ENCODE measurements around the gene CORO6.

CORO6 gene

DNA sequence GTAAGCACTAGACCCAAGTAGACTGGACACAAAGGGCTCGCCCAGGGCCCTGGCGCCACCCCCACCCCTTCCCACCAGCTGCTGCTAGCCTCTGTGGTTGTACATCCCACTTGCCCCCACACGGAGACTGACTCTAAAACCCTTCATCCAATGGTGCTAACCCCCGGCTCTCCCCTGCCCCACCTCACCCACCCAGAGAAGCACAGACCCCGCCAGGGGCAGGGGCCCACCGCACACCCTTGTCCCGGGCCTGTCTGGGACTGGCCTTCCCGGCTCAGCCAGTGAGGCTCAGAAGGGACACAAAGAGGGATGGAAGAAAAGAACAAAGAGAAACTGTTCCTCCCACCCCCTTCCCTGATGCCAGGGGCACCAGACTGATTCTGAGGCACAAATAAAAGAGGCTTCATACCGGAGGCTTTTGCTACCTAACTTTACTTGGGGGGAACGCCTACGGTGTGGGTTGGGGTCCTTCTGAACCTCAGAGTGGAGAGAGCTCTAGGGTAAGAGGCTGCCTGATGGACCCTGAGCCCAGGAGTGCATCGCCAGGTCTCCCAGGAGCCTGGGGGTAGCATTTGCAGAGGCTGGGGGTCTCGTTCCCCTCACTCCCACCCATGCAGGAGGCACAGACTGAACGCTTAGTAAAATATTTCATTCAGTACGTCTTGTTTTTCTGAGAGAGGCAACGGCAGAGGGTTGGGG, 8.2 kb downstream of the CORO6 start:
- H3K4ac ChIP-seq (ENCODE audit: low read length) = no peak overlapping the region
- H3K9ac ChIP-seq (ENCODE audit: low read depth, low read length, poor library complexity) = no peak overlapping the region
- H2AK5ac ChIP-seq (ENCODE audit: low read depth, low read length) = peak overlapping the region; percentile 54
- peaks cover 8 to 36% (median 16%) of the 10 kb centered on the region in 3 experiments for H3K27me3 ChIP-seq (ENCODE audit: control insufficient read depth in 3 of 3, insufficient read depth in 3 of 3, low read depth in 1 of 3, low read length in 3 of 3)
- no peak overlapping the region for H3K14ac ChIP-seq (ENCODE audit: low read length)
- no peaks in the 10 kb centered on the region for H3K79me1 ChIP-seq (ENCODE audit: low read depth, low read length)
- H2AFZ ChIP-seq (ENCODE audit: low read length) = no peak overlapping the region
- H4K91ac ChIP-seq (ENCODE audit: low read depth, low read length, poor library complexity) = no peak overlapping the region
- peaks cover 5 to 35% of the 10 kb centered on the region in 2 donors for H3K36me3 ChIP-seq (replicated peaks in 1 of 2; ENCODE audit: control insufficient read depth in 2 of 2, insufficient read depth in 2 of 2, low read length in 2 of 2)
- peak overlapping the region; percentile 88 for H3K18ac ChIP-seq (ENCODE audit: low read length)
- peak overlapping the region; percentile 14 for H2BK5ac ChIP-seq (ENCODE audit: low read length)
- no peak overlapping the region for H4K8ac ChIP-seq (ENCODE audit: low read depth, low read length)
- H3K4me2 ChIP-seq (ENCODE audit: insufficient read depth, low read length, poor library complexity, severe bottlenecking) = peak overlapping the region; percentile 29
- H2BK120ac ChIP-seq (ENCODE audit: low read depth, low read length) = no peak overlapping the region
- DNase-seq (ENCODE audit: low spot score) = no peak
- H3K4me1 ChIP-seq (ENCODE audit: control insufficient read depth in 2 of 2, insufficient read depth in 1 of 2, low read depth in 1 of 2, low read length in 2 of 2) = peaks cover 0 to 29% of the 10 kb centered on the region in 2 donors
- WGBS, 2 donors (ENCODE audit: extremely low coverage in 2 of 2, insufficient read length in 2 of 2, insufficient replicate concordance in 1 of 2) = no CpG with 5 or more reads among the region's 16 CpGs
- H2BK15ac ChIP-seq (ENCODE audit: low read length) = peak overlapping the region; percentile 81
- peaks cover 3 to 12% of the 10 kb centered on the region in 2 donors for H3K9me3 ChIP-seq (replicated peaks in 1 of 2; ENCODE audit: control insufficient read depth in 2 of 2, insufficient read depth in 1 of 2, low read depth in 1 of 2, low read length in 2 of 2)
- peak overlapping the region; percentile 82 for H2BK12ac ChIP-seq (ENCODE audit: low read length)
- H3K4me3 ChIP-seq (ENCODE audit: low read length in 2 of 2) = no peak overlapping the region
- no peak overlapping the region for H3K27ac ChIP-seq (replicated peaks; ENCODE audit: low read length)
- no peak overlapping the region for H3K23ac ChIP-seq (ENCODE audit: low read depth, low read length, poor library complexity)

GRCh38 chr17:29613856-29614255, 8.9 kb downstream of the CORO6 start:
- peaks cover 1% of the 10 kb centered on the region for H3K79me1 ChIP-seq (ENCODE audit: low read depth, low read length)
- H2AFZ ChIP-seq (ENCODE audit: low read length) = no peak overlapping the region
- H3K23ac ChIP-seq (ENCODE audit: low read depth, low read length, poor library complexity) = no peak overlapping the region
- peak overlapping the region; percentile 24 for H2BK120ac ChIP-seq (ENCODE audit: low read depth, low read length)
- no peak overlapping the region for H3K27ac ChIP-seq (replicated peaks; ENCODE audit: low read length)
- peak overlapping the region; percentile 83 for H3K9ac ChIP-seq (ENCODE audit: low read depth, low read length, poor library complexity)
- no peak for DNase-seq (ENCODE audit: low spot score)
- H3K4me1 ChIP-seq (ENCODE audit: control insufficient read depth in 2 of 2, insufficient read depth in 1 of 2, low read depth in 1 of 2, low read length in 2 of 2) = peaks cover 0 to 29% of the 10 kb centered on the region in 2 donors
- peak overlapping the region; percentile 97 for H2BK12ac ChIP-seq (ENCODE audit: low read length)
- peak overlapping the region; percentile 47 for H3K14ac ChIP-seq (ENCODE audit: low read length)
- H3K36me3 ChIP-seq (replicated peaks in 1 of 2; ENCODE audit: control insufficient read depth in 2 of 2, insufficient read depth in 2 of 2, low read length in 2 of 2) = peaks cover 6 to 42% of the 10 kb centered on the region in 2 donors
- H2BK5ac ChIP-seq (ENCODE audit: low read length) = peak overlapping the region; percentile 14
- peak overlapping the region; percentile 81 for H2BK15ac ChIP-seq (ENCODE audit: low read length)
- no peak overlapping the region for H4K91ac ChIP-seq (ENCODE audit: low read depth, low read length, poor library complexity)
- H3K18ac ChIP-seq (ENCODE audit: low read length) = peak overlapping the region; percentile 93
- peaks cover 8 to 33% (median 16%) of the 10 kb centered on the region in 3 experiments for H3K27me3 ChIP-seq (ENCODE audit: control insufficient read depth in 3 of 3, insufficient read depth in 3 of 3, low read depth in 1 of 3, low read length in 3 of 3)
- H3K4ac ChIP-seq (ENCODE audit: low read length) = no peak overlapping the region
- WGBS, 2 donors (ENCODE audit: extremely low coverage in 2 of 2, insufficient read length in 2 of 2, insufficient replicate concordance in 1 of 2) = no CpG with 5 or more reads among the region's 13 CpGs
- H3K9me3 ChIP-seq (replicated peaks in 1 of 2; ENCODE audit: control insufficient read depth in 2 of 2, insufficient read depth in 1 of 2, low read depth in 1 of 2, low read length in 2 of 2) = peaks cover 3 to 12% of the 10 kb centered on the region in 2 donors
- no peak overlapping the region for H3K4me3 ChIP-seq (ENCODE audit: low read length in 2 of 2)
- no peak overlapping the region for H4K8ac ChIP-seq (ENCODE audit: low read depth, low read length)
- peak overlapping the region; percentile 43 for H3K4me2 ChIP-seq (ENCODE audit: insufficient read depth, low read length, poor library complexity, severe bottlenecking)
- peak overlapping the region; percentile 54 for H2AK5ac ChIP-seq (ENCODE audit: low read depth, low read length)

DNA sequence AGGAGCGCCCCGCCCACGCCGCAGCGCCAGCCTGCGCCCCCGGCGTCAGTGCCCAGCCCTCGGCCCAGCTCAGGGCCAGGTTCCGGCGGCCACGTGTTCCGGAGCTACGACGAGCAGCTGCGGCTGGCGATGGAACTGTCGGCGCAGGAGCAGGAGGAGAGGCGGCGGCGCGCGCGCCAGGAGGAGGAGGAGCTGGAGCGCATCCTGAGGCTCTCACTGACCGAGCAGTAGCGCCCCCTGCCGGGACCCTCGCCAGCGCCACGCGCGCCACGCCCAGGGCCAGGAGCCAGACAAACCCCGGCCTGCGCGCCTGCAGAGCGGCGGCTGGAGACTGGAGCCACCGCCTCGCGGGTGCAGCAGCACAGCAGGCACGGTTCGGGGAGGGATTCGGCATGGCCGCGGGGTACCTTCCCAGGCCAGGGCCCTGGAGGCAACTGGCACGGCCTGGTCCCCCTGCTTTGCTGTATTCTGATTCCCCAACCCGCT, 9.3 kb downstream of the CORO6 start:
- H2AK5ac ChIP-seq (ENCODE audit: low read depth, low read length) = peak overlapping the region; percentile 92
- H3K4me1 ChIP-seq (ENCODE audit: control insufficient read depth in 2 of 2, insufficient read depth in 1 of 2, low read depth in 1 of 2, low read length in 2 of 2) = peaks cover 0 to 29% of the 10 kb centered on the region in 2 donors
- no peak overlapping the region for H4K91ac ChIP-seq (ENCODE audit: low read depth, low read length, poor library complexity)
- H2BK15ac ChIP-seq (ENCODE audit: low read length) = peak overlapping the region; percentile 81
- H3K9ac ChIP-seq (ENCODE audit: low read depth, low read length, poor library complexity) = peak overlapping the region; percentile 83
- H3K18ac ChIP-seq (ENCODE audit: low read length) = peak overlapping the region; percentile 93
- H3K4me2 ChIP-seq (ENCODE audit: insufficient read depth, low read length, poor library complexity, severe bottlenecking) = peak overlapping the region; percentile 43
- peak overlapping the region; percentile 14 for H2BK5ac ChIP-seq (ENCODE audit: low read length)
- H3K79me1 ChIP-seq (ENCODE audit: low read depth, low read length) = peaks cover 4% of the 10 kb centered on the region
- no CpG with 5 or more reads among the region's 50 CpGs for WGBS, 2 donors (ENCODE audit: extremely low coverage in 2 of 2, insufficient read length in 2 of 2, insufficient replicate concordance in 1 of 2)
- no peak overlapping the region for H3K4me3 ChIP-seq (ENCODE audit: low read length in 2 of 2)
- peaks cover 6 to 46% of the 10 kb centered on the region in 2 donors for H3K36me3 ChIP-seq (replicated peaks in 1 of 2; ENCODE audit: control insufficient read depth in 2 of 2, insufficient read depth in 2 of 2, low read length in 2 of 2)
- peaks cover 3 to 11% of the 10 kb centered on the region in 2 donors for H3K9me3 ChIP-seq (replicated peaks in 1 of 2; ENCODE audit: control insufficient read depth in 2 of 2, insufficient read depth in 1 of 2, low read depth in 1 of 2, low read length in 2 of 2)
- DNase-seq (ENCODE audit: low spot score) = peak; percentile 90
- no peak overlapping the region for H3K14ac ChIP-seq (ENCODE audit: low read length)
- no peak overlapping the region for H4K8ac ChIP-seq (ENCODE audit: low read depth, low read length)
- no peak overlapping the region for H3K4ac ChIP-seq (ENCODE audit: low read length)
- H2BK120ac ChIP-seq (ENCODE audit: low read depth, low read length) = peak overlapping the region; percentile 24
- no peak overlapping the region for H3K27ac ChIP-seq (replicated peaks; ENCODE audit: low read length)
- peak overlapping the region; percentile 59 for H3K23ac ChIP-seq (ENCODE audit: low read depth, low read length, poor library complexity)
- H2BK12ac ChIP-seq (ENCODE audit: low read length) = peak overlapping the region; percentile 97
- peaks cover 8 to 28% (median 16%) of the 10 kb centered on the region in 3 experiments for H3K27me3 ChIP-seq (ENCODE audit: control insufficient read depth in 3 of 3, insufficient read depth in 3 of 3, low read depth in 1 of 3, low read length in 3 of 3)
- no peak overlapping the region for H2AFZ ChIP-seq (ENCODE audit: low read length)
